Measurements from ENCODE around the gene PITPNC1.
"Not testable (repeated sequence)": the region's sequence is repeated elsewhere in the genome, so short reads cannot be mapped to it uniquely, and the experiment has no call there.

The PITPNC1 gene

GRCh38 chr17:67624886-67625656 is 248.0 kb downstream of the PITPNC1 start:
- Histone ChIP-seq H3K9me3 (ENCODE audit: control insufficient read depth in 2 of 2, low read length in 2 of 2) (no peaks in the 10 kb centered on the region), H3K27ac (ENCODE audit: low read length) (no peak overlapping the region), H3K4me1 (ENCODE audit: control insufficient read depth, insufficient read depth, low read length) (peaks cover 2% of the 10 kb centered on the region)

GRCh38 chr17:67625971-67626370 is 248.9 kb downstream of the PITPNC1 start:
- H3K4me1 ChIP-seq (ENCODE audit: control insufficient read depth, insufficient read depth, low read length), result peaks cover 2% of the 10 kb centered on the region
- no peaks in the 10 kb centered on the region for H3K36me3 ChIP-seq (ENCODE audit: control insufficient read depth in 2 of 2, insufficient read depth in 2 of 2, low read length in 2 of 2)
- no peak overlapping the region for H3K27ac ChIP-seq (ENCODE audit: low read length)
- no peaks in the 10 kb centered on the region for H3K27me3 ChIP-seq (ENCODE audit: control insufficient read depth in 1 of 2, insufficient read depth in 2 of 2, low read length in 2 of 2)
- no peak overlapping the region for H3K4me3 ChIP-seq (ENCODE audit: low read length in 2 of 2)
- H3K9me3 ChIP-seq (ENCODE audit: control insufficient read depth in 2 of 2, low read length in 2 of 2), result no peaks in the 10 kb centered on the region
- no peak overlapping the region for H3K9ac ChIP-seq (ENCODE audit: low read length in 2 of 2)

More at GRCh38 chr17:67624886-67625656, 248.0 kb downstream of the PITPNC1 start:
- Histone ChIP-seq H3K9ac (ENCODE audit: low read length in 2 of 2) (no peak overlapping the region), H3K27me3 (ENCODE audit: control insufficient read depth in 1 of 2, insufficient read depth in 2 of 2, low read length in 2 of 2) (no peaks in the 10 kb centered on the region), H3K36me3 (ENCODE audit: control insufficient read depth in 2 of 2, insufficient read depth in 2 of 2, low read length in 2 of 2) (no peaks in the 10 kb centered on the region), H3K4me3 (ENCODE audit: low read length in 2 of 2) (no peak overlapping the region)

GRCh38 chr17:67628580-67629013 is 251.5 kb downstream of the PITPNC1 start:
- H3K27ac ChIP-seq (ENCODE audit: low read length), result no peak overlapping the region

GRCh38 chr17:67629971-67630320 is 252.9 kb downstream of the PITPNC1 start:
- Histone ChIP-seq H3K4me3 (ENCODE audit: low read length in 2 of 2) (no peak overlapping the region), H3K36me3 (ENCODE audit: control insufficient read depth in 2 of 2, insufficient read depth in 2 of 2, low read length in 2 of 2) (peaks cover 3 to 6% of the 10 kb centered on the region in 2 donors), H3K4me1 (ENCODE audit: control insufficient read depth, insufficient read depth, low read length) (peaks cover 2% of the 10 kb centered on the region), H3K27me3 (ENCODE audit: control insufficient read depth in 1 of 2, insufficient read depth in 2 of 2, low read length in 2 of 2) (no peaks in the 10 kb centered on the region), H3K27ac (ENCODE audit: low read length) (no peak overlapping the region), H3K9ac (ENCODE audit: low read length in 2 of 2) (no peak overlapping the region), H3K9me3 (ENCODE audit: control insufficient read depth in 2 of 2, low read length in 2 of 2) (no peaks in the 10 kb centered on the region)

More at GRCh38 chr17:67628580-67629013, 251.5 kb downstream of the PITPNC1 start:
- no peak overlapping the region for H3K4me3 ChIP-seq (ENCODE audit: low read length in 2 of 2)
- peaks cover 3 to 5% of the 10 kb centered on the region in 2 donors for H3K36me3 ChIP-seq (ENCODE audit: control insufficient read depth in 2 of 2, insufficient read depth in 2 of 2, low read length in 2 of 2)
- no peaks in the 10 kb centered on the region for H3K9me3 ChIP-seq (ENCODE audit: control insufficient read depth in 2 of 2, low read length in 2 of 2)
- peaks cover 2% of the 10 kb centered on the region for H3K4me1 ChIP-seq (ENCODE audit: control insufficient read depth, insufficient read depth, low read length)
- H3K9ac ChIP-seq (ENCODE audit: low read length in 2 of 2), result no peak overlapping the region
- no peaks in the 10 kb centered on the region for H3K27me3 ChIP-seq (ENCODE audit: control insufficient read depth in 1 of 2, insufficient read depth in 2 of 2, low read length in 2 of 2)

GRCh38 chr17:67630836-67631235 is 253.8 kb downstream of the PITPNC1 start:
- H3K4me3 ChIP-seq (ENCODE audit: low read length in 2 of 2); H3K36me3 ChIP-seq (ENCODE audit: control insufficient read depth in 2 of 2, insufficient read depth in 2 of 2, low read length in 2 of 2); H3K27ac ChIP-seq (ENCODE audit: low read length); H3K9ac ChIP-seq (ENCODE audit: low read length in 2 of 2); H3K9me3 ChIP-seq (ENCODE audit: control insufficient read depth in 2 of 2, low read length in 2 of 2); H3K27me3 ChIP-seq (ENCODE audit: control insufficient read depth in 1 of 2, insufficient read depth in 2 of 2, low read length in 2 of 2); H3K4me1 ChIP-seq (ENCODE audit: control insufficient read depth, insufficient read depth, low read length): not testable (repeated sequence)

- no peaks in the 10 kb centered on the region for H3K27me3 ChIP-seq (ENCODE audit: control insufficient read depth in 1 of 2, insufficient read depth in 2 of 2, low read length in 2 of 2)
- H3K9me3 ChIP-seq (ENCODE audit: control insufficient read depth in 2 of 2, low read length in 2 of 2), result no peaks in the 10 kb centered on the region
- no peak overlapping the region for H3K9ac ChIP-seq (ENCODE audit: low read length in 2 of 2)
- peaks cover 2% of the 10 kb centered on the region for H3K4me1 ChIP-seq (ENCODE audit: control insufficient read depth, insufficient read depth, low read length)
- peaks cover 3 to 6% of the 10 kb centered on the region in 2 donors for H3K36me3 ChIP-seq (ENCODE audit: control insufficient read depth in 2 of 2, insufficient read depth in 2 of 2, low read length in 2 of 2)
- no peak overlapping the region for H3K4me3 ChIP-seq (ENCODE audit: low read length in 2 of 2)
- H3K27ac ChIP-seq (ENCODE audit: low read length), result no peak overlapping the region
Observed at GRCh38 chr17:67632141-67632540, 255.1 kb downstream of the PITPNC1 start.

GRCh38 chr17:67633751-67634211 is 256.7 kb downstream of the PITPNC1 start:
- H3K4me1 ChIP-seq (ENCODE audit: control insufficient read depth, insufficient read depth, low read length), result peaks cover 2% of the 10 kb centered on the region
- H3K36me3 ChIP-seq (ENCODE audit: control insufficient read depth in 2 of 2, insufficient read depth in 2 of 2, low read length in 2 of 2), result peaks cover 3 to 6% of the 10 kb centered on the region in 2 donors
- no peak overlapping the region for H3K9ac ChIP-seq (ENCODE audit: low read length in 2 of 2)
- H3K4me3 ChIP-seq (ENCODE audit: low read length in 2 of 2), result no peak overlapping the region
- no peak overlapping the region for H3K27ac ChIP-seq (ENCODE audit: low read length)
- H3K27me3 ChIP-seq (ENCODE audit: control insufficient read depth in 1 of 2, insufficient read depth in 2 of 2, low read length in 2 of 2), result no peaks in the 10 kb centered on the region
- H3K9me3 ChIP-seq (ENCODE audit: control insufficient read depth in 2 of 2, low read length in 2 of 2), result no peaks in the 10 kb centered on the region

GRCh38 chr17:67635681-67636080 is 258.6 kb downstream of the PITPNC1 start:
- H3K36me3 ChIP-seq (ENCODE audit: control insufficient read depth in 2 of 2, insufficient read depth in 2 of 2, low read length in 2 of 2), result peaks cover 3 to 6% of the 10 kb centered on the region in 2 donors
- no peak overlapping the region for H3K4me3 ChIP-seq (ENCODE audit: low read length in 2 of 2)
- no peak overlapping the region for H3K9ac ChIP-seq (ENCODE audit: low read length in 2 of 2)
- H3K27me3 ChIP-seq (ENCODE audit: control insufficient read depth in 1 of 2, insufficient read depth in 2 of 2, low read length in 2 of 2), result no peaks in the 10 kb centered on the region
- H3K27ac ChIP-seq (ENCODE audit: low read length), result no peak overlapping the region
- no peaks in the 10 kb centered on the region for H3K9me3 ChIP-seq (ENCODE audit: control insufficient read depth in 2 of 2, low read length in 2 of 2)
- no peaks in the 10 kb centered on the region for H3K4me1 ChIP-seq (ENCODE audit: control insufficient read depth, insufficient read depth, low read length)

GRCh38 chr17:67636312-67636711 is 259.2 kb downstream of the PITPNC1 start:
- no peak overlapping the region for H3K9ac ChIP-seq (ENCODE audit: low read length in 2 of 2)
- no peak overlapping the region for H3K27ac ChIP-seq (ENCODE audit: low read length)
- no peak overlapping the region for H3K4me3 ChIP-seq (ENCODE audit: low read length in 2 of 2)
- H3K36me3 ChIP-seq (ENCODE audit: control insufficient read depth in 2 of 2, insufficient read depth in 2 of 2, low read length in 2 of 2), result peaks cover 3 to 6% of the 10 kb centered on the region in 2 donors
- no peaks in the 10 kb centered on the region for H3K27me3 ChIP-seq (ENCODE audit: control insufficient read depth in 1 of 2, insufficient read depth in 2 of 2, low read length in 2 of 2)
- H3K9me3 ChIP-seq (ENCODE audit: control insufficient read depth in 2 of 2, low read length in 2 of 2), result no peaks in the 10 kb centered on the region
- H3K4me1 ChIP-seq (ENCODE audit: control insufficient read depth, insufficient read depth, low read length), result no peaks in the 10 kb centered on the region

- Histone ChIP-seq H3K36me3 (ENCODE audit: control insufficient read depth in 2 of 2, insufficient read depth in 2 of 2, low read length in 2 of 2) (peaks cover 3 to 6% of the 10 kb centered on the region in 2 donors), H3K9ac (ENCODE audit: low read length in 2 of 2) (no peak overlapping the region), H3K4me1 (ENCODE audit: control insufficient read depth, insufficient read depth, low read length) (no peaks in the 10 kb centered on the region), H3K4me3 (ENCODE audit: low read length in 2 of 2) (no peak overlapping the region), H3K9me3 (ENCODE audit: control insufficient read depth in 2 of 2, low read length in 2 of 2) (no peaks in the 10 kb centered on the region), H3K27ac (ENCODE audit: low read length) (no peak overlapping the region), H3K27me3 (ENCODE audit: control insufficient read depth in 1 of 2, insufficient read depth in 2 of 2, low read length in 2 of 2) (no peaks in the 10 kb centered on the region)
Observed at GRCh38 chr17:67636834-67637520, 259.9 kb downstream of the PITPNC1 start.

Data from stomach smooth muscle (tissue), 2 donors.